DMS153 (cell line): ENCODE results near the gene NRN1L.

ENCODE experiments used
- DNase-seq: peaks from one replicate; lab custom pipeline; 2025; lab: John Stamatoyannopoulos, UW

Gene NRN1L

DNA sequence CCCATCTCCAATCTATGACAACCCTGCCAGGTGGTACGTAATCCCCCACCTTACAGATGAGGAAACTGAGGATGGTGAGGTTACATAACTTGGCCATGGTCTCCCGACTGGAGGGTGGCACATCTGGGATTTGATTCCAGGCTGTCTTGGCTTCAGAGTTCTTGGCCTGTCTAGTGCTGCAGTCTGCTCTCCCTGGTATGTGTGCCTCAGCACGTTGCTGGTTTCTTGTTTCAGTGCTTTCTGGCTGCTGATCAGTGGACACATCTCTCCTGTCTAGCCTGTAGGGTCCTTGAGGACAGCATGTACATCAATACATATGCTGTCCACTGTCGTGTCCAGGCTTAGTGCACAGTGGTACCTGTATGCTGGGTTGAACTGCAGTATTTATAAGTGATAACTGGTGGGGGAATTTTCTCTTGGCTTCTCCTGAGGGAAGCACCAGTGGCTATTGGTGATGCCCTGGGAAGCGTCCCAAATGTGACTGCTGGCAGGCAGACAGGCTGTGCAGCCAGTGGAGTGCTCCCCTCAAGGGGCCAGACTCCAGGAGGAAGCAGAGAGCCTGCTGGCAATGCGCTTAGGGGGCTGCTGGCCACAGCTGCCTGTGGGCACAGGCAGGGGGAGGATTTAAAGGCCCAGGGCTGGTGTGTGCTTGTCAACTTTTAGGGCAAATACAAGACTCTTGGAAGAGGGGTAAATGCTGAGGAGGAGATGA is 32.6 kb downstream of the NRN1L start:
- DNase-seq, result no peak

DNA sequence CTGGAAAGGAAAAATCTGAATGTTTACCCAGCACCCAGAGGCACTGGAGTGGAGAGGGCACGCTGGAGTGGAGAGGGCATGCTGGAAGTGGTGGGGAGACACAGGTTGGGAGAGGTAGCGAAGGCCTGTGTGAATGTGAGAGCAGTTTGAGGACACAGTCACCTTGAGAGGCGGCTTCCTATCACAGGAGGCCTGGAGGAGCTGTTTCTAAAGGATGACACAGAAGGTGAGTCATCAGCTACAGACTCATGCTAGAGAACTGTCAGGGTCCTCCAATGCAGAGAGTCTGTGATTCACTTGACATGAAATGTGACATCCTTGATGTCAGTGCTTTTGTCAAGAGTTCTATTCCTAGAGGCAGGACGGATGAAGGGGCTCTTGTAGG is 33.2 kb downstream of the NRN1L start:
- no peak for DNase-seq

DNA sequence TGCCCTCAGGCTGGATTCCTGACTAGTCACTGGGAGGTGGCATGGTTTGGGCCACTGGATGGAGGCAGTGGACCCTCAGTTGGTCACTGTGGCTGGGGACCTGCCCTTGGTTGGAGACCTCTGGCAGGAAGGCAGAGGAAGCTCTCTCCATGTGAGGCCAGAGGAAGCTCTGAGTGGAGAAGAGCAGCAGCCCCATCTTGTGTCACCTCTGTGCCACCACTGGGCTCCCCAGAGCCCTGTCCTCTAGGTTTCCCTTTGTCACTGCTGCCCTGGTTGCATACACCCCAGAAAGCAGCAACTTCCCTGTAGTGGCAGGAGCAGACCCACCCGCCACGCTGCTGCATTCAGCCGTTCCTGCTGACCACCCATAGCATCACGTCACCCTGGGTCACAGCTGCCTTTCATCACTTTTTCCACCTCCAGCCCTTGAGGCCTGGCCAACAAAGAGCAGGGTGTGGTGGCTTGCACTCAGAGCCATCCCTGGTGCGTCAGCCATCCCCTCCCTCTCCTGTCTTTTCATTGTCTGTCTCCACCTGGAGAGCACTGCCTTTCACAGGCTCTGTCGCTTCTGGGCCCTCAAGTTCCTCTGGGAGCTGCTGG is 35.0 kb downstream of the NRN1L start:
- DNase-seq, result peak; percentile 80

DNA sequence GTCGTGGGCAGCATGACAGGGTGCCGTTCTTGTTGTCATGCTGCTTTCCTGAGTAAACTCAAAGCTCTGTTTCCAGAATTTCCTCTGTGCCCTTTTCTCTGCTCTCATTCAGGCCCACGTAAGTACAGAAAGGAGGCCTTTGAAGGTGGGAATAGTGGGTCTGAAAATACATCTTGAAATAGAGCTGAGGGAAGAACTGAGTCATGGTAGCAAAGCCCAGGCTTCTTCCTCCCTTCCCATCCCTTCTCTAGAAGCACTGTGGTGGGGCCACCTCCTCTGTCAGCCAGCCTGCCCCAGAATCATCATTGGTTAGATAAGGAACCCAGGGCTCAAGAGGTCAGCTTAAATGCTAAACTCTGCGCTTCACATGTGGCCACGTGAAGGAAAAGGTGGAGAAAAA is 37.5 kb downstream of the NRN1L start:
- DNase-seq, result no peak

GRCh38 chr16:67922740-67923139 is 38.1 kb downstream of the NRN1L start:
- DNase-seq, result peak; percentile 92

DNA sequence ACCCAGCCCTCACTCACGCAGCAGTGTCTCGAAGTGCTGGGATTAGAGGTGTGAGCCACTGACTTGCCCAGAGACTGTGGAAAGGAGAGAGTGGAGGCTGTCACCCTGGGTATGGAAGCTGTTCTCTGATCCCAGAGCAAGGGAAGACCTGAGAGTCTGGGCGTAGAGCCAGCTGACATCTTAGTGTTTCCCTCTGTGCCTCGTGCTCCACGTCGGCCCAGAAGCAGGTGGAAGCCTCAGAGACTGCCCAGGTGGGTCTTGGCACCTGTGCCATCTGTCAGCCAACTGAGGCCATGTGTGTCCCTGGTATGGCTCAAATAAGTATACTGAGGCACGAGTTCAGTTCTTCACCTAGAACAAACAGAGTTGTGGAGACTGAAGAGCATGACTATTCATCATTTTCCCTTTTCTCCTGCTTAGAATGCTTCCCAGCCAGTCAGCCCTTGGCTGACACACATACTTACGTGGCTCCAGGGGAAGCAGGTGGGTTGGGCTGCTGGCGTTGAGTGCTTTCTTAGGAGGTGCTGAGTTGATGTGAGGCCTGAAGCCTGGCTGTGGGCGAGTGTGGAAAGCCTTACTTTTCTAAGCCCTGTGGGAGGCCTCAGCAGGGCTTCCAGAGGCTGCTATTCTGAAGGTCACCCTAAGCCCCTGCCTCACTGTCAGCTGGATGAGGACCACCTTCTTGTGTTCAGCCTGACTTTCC is 38.9 kb downstream of the NRN1L start:
- DNase-seq, result peak; percentile 77

GRCh38 chr16:67924140-67924906 is 39.6 kb downstream of the NRN1L start:
- DNase-seq, result no peak

DNA sequence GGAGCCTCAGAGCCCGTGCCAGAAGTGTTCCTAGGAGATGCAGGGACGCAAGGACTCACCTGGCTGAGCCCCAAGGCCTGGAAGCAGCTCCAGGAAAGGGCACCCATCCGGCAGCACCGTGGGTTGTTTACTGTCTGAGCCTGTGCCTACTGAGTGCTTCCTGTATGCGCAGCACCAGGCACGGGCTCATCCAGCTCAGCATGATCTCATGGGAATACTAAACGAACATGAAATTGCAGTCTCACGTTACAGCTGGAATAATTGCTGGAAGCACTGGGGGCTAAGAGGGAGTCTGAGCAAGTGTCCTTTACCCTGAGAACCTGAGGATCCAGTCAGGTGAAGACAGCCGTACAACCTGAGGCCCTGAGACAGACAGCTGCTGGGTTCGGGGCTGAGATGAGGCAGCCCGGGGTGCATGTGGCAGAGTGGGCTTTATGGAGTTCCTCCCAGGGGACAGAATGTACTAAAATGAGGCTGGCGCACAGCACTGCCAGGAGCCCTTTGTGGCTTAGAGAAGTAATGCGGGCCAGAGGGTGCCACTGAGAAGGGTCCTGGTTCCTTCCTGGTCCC is 41.6 kb downstream of the NRN1L start:
- peak; percentile 97 for DNase-seq

- no peak for DNase-seq
Observed at GRCh38 chr16:67927131-67927941, 42.7 kb downstream of the NRN1L start.

DNA sequence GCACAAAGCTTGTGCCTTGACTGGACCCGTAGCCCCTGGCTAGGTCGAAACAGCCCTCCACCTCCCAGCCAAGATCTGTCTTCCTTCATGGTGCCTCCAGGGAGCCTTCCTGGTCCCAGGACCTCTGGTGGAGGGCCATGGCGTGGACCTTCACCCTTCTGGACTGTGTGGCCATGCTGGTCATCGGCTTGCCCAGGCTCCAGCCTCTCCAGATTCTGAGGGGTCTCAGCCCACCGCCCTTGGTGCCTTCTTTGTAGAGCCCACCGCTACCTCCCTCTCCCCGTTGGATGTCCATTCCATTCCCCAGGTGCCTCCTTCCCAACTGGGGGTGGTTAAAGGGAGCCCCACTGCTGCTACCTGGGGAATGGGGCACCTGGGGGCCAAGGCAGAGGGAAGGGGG is 43.5 kb downstream of the NRN1L start:
- no peak for DNase-seq

- DNase-seq, result peak; percentile 20
Observed at GRCh38 chr16:67928561-67929364, 44.1 kb downstream of the NRN1L start.

DNA sequence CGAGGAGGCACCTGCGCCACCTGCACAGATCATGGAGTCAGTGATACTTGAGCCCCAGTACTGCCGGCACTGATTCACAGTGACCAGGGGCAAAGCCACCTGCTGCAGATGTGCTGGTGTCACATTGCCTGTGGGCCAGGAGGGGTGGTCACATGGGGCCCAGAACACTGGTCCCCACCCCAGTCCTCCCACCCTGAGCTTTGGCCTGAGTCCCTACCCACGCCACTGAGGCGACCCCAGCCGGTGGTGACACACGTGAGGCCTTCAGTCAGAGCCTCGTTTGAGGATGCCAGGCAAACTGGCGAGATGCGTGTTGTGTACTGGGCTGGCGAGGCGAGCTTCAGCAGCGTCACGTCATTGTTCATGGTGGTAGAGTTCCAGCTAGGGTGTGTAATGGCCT is 45.5 kb downstream of the NRN1L start:
- no peak for DNase-seq

- DNase-seq, result no peak
Observed at GRCh38 chr16:67930678-67931211, 46.1 kb downstream of the NRN1L start.

- DNase-seq, result no peak
Observed at GRCh38 chr16:67931712-67932461, 47.2 kb downstream of the NRN1L start, which contains the start of gene CTRL. Gene CTRL (minus strand): TSS chr16:67931862. CDS start chr16:67931852, 10 bp downstream.

DNA sequence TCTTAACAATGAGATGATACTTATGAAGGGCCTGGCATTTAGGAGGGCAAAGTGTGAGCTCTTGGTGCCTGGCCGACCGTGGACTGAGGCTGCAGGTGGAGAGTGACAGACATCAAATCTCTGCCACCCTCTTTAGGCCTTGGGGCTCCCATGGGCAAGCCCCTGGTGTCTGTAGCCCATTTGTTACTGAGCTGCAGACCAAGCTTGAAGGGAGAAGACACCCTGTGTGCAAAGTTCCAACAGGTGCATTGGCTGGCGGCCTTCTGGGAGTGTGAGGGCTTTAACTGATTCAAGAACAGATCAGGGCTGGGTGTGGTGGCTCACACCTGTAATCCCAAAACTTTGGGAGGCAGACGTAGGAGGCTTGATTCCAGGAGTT is 47.8 kb downstream of the NRN1L start:
- no peak for DNase-seq

- no peak for DNase-seq
Observed at GRCh38 chr16:67933805-67934204, 49.1 kb downstream of the NRN1L start.

DNA sequence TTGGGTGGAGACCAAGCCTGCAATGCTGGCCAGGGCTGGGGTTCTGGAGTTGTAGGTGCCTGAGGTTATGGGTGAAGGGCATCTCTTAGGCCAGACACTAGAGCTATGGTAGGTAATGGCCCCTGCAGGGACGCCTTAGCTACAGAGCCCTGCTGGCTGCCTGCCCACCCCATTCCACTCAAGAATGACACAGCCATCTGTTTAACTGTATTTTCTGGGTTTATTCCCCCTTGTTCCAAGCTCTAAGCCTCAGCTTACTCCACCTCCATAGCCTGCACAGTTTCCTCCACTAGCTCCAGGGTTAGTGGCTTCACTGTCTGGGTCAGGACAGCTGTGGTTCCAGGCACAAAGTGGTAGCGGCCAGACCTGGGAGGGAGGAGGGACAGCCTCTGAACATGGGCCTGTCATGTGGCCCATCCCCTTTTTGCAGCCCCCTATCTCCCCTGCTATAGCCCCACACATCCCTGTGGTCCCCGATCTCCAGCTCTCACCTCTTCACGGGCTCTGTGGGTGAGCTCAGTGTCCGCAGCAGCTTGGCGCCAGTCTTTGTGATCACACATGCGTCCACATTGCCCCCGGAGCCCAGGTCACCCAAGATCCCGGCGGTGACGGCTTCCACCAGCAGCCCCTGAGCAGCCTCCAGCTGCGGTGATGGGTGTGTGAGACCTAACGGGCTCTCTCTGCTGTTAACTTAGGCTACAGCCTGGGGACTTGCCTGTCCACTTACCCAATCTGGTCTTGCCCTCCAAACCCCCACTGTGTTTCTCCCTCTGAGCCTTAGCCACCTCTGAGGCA is 49.8 kb downstream of the NRN1L start:
- DNase-seq, result no peak

DNA sequence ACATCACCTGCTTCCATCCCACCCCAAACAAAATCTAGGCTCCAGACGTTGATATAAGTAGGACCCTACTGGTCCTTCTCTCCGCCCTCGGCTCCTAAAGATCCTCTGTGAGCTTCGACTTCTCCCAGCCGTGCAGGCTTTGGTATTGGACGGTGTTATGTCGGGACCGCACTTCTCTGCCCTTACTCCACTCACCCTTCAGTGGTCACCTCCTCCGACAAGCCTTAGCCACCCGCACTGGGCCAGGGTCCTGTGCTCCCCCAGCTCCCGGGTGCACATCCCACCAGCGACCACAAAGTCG is 50.4 kb downstream of the NRN1L start:
- DNase-seq, result no peak
